GM19468 (cell line): ENCODE data around the gene MIS18BP1.

Experiments used
- ATAC-seq: cut with Tn5 transposase; IDR thresholded peaks from one replicate; pipeline ENCODE4 v1.9.1; 2021; ENCODE audit warnings: mild to moderate bottlenecking, moderate library complexity, moderate number of reproducible peaks; ENCODE audit not compliant: unreplicated experiment; ENCODE audit errors: extremely low read depth

Gene MIS18BP1

DNA sequence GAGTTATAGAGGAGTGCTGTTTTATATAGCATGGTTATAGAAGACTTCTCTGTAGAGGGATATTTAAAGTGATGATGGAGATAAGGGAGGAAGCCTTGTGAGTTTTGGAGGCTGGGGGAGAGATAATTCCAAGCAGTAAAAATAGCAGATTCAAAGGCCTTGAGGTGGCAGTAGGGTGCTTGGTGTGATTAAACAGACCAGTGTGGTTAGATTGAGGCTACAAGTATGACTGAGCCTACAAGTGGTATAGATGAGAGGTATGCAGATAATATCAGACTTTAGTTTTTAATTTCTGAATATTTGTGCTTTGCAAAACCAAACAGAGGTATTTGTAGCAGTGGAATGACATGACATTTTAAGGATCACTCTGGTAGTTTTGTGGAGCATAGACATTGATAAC is 96.9 kb downstream of the MIS18BP1 start:
- no peak for ATAC-seq
